Sciatic nerve (tissue), 2 donors: Measurements from ENCODE around the gene KBTBD2. TPM values are rescaled to one million over a fixed set of nuclear protein-coding genes. Genes with fewer than 3 reads are reported as not detected.
"Not testable (repeated sequence)": the region's sequence is repeated elsewhere in the genome, so short reads cannot be mapped to it uniquely, and the experiment has no call there.

Source experiments
- ATAC-seq: fragments of 200-7000 bp; cut with Tn5 transposase; one replicate; pipeline ENCODE4 v1.9.1; 2020; ENCODE audit warnings: mild to moderate bottlenecking, moderate library complexity
- DNase-seq: peaks from one replicate; pipeline ENCODE4 v3.0.0-alpha.2; 2020; ENCODE audit warnings: low spot score
- intact Hi-C: fragments of 100-400 bp; cut with DNase I; formaldehyde crosslinking; loops from one replicate; pipeline ENCODE4 v1.14.2; 2022
- total RNA-seq: library from RNA; stranded (reverse); fragmentation: NEBNext Ultra II Directional; extraction: Animal tissue kit (Norgen Biotek cat#: 25700); gene quantifications from one replicate; pipeline ENCODE4 v1.2.1, GENCODE V29; 2021
- donor health status: DM: no; HTN: no; CAD: no.
- donor health status: DM: no; HTN: no; CAD: no.

KBTBD2 gene
- total RNA-seq, 1 donor from 2014 or later: 52.2 TPM

DNA sequence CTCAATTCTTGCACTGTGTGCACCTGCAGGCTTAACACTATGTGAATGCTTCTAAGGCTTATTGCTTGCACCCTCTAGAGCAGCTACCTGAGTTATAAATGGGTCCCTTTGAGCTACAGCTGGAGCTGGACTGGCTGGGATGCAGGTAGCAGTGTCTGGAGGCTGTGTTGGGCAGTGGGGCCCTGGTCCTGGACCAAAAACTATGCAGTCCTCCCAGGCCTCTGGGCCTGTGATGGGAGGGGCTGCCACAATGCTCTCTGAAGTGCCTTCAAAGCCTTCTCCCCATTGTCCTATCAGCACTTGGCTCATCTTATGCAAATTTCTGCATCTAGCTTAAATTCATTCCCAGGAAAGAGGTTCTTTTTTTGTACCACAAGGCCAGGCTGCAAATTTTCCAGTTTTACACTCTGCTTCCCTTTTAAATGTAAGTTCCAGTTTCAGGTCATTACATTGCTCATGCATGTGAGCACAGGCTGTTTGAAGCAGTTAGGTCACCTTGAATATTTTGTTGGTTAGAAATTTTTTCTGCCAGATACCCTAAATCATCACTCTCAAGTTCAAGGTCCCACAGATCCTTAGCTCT lies 26.0 kb downstream of the KBTBD2 start:
- intact Hi-C loops: no loop called here
- no peak for ATAC-seq

DNA sequence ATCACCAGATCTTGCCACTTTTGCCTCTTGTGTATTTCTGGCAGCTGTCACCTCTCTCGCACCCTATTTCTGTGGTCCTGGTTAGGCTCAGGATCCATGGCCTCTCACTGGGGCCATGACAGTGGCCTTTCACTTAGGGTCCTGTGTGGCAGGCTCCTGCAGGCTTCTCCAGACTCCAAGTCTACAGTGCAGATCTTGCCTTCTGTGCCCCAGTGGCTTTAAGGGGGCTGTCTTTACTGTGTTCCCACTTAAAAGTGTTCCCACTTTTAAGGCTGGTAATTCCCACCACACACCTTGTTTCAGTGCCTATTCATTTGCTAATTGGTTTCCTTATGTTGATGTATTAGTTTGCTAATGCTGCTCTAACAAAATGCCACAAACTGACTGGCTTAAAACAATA lies 27.7 kb downstream of the KBTBD2 start:
- DNase-seq, ATAC-seq, intact Hi-C loops: not testable (repeated sequence)

More for the DNA sequence above, 26.0 kb downstream of the KBTBD2 start:
- DNase-seq: no peak

DNA sequence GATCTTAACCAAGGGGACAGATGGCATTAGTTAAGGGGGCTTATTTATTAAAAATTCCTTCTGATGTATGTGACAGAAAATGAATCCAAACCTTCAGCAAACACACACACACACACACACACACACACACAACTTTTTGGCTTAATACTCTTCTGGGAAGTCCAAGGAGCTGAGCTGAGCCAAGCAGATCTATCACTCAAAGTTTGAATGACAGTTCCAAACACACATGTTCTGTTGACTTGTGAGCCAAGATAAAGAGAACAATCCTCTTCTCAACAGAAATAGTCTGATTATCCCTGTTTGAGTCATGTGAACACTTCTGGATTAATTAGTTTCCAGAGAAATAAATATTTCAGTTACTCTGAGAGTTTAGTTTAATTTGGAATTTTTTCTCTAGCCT lies 31.5 kb downstream of the KBTBD2 start:
- no peak for DNase-seq
- ATAC-seq: no peak
- intact Hi-C loops: no loop called here

DNA sequence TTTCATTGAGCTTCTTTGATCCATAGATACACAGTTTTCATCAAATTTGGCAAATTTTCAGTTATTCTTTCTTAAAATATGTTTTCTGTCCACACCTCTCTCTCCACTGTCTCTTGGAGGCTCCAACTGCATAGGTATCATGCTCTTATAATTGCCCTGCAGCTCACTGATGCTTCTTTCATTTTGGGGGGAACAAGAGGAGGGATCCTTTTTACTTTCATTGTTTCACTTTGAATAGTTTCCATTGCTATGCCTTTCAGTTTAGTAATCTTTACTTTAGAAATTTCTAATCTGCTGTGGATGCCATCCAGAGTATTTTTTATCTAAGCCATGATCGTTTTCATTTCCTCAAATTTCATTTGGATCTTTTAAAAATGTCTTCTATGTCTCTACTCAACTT lies 32.9 kb downstream of the KBTBD2 start:
- ATAC-seq (no peak), DNase-seq (no peak)
- intact Hi-C loops: no loop called here

DNA sequence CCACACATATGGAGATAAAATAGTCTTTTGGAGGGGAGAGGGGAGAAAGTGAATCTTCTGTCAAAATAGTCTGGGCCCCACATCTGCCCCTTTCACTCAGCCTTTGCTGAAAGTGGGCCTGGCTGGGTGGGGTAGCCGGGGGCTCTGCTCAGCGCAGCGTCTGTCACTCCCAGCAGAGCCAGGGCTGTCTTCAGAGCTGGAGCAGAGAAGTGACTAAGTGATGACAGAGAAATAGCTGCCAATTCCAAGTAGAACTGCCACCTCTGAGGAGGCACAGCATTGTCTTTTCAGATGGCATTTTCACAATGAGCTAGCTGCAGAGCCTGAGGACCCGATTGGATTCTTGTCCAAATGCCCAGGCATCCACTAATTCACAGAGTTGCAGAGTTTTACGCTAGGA lies 34.5 kb downstream of the KBTBD2 start:
- DNase-seq, intact Hi-C loops, ATAC-seq: not testable (repeated sequence)

DNA sequence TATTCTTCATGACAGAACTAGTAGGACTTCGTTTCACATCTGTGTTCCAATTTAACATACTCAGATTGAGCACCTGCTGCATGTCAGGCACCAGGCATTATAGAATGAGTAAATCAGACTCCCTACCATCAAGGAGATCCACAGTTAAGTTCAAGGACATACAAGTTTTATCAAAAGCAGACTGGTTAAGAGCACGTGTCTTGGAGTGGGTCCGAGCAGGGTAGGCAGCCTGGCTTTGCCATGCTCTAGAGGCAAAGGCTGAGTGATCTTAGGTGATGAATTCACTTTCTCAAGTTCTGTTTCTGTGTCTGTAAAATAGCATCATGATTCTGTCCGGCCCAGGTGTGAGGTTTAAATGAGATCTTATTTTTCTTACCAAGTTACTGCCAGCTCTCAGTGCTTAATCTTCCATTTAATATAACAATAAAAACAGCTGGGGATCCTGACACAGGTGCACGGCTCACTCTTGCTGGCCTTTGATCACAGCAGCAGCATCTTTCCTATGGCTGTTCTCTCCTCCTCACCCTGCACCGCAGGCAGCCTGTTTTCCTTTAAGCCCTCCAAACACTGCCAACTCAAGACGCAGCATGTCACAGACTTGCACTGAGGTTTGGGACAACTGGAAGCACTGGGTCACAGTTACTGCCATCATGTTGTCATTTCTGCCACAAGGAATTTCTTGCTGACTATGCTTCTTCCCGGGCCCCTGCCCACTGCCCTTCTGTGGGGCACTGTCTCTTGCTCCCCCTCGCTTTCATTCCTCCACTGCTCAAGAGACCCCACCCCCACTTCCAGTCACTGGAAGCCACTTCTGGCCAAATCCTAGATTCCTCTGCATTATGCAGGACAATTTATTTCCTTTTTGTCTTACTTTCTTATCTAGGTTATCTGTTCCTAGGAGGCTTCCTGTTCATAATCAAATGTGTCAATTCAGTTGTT lies 35.5 kb downstream of the KBTBD2 start:
- DNase-seq, ATAC-seq, intact Hi-C loops: not testable (repeated sequence)

DNA sequence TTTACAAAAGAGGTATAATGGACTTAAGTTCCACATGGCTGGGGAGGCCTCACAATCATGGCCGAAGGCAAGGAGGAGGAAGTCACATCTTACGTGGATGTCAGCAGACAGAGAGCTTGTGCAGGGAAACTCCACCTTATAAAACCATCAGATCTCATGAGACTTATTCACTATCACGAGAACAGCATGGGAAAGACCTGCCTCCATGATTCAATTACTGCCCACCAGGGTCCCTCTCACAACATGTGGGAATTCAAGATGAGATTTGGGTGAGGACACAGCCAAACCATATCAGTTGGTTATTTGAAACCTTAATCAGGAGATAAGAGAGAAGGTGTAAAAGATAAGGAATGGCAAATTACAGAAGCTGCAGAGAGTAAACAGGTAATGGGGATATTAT lies 40.9 kb downstream of the KBTBD2 start:
- intact Hi-C loops, ATAC-seq, DNase-seq: not testable (repeated sequence)

DNA sequence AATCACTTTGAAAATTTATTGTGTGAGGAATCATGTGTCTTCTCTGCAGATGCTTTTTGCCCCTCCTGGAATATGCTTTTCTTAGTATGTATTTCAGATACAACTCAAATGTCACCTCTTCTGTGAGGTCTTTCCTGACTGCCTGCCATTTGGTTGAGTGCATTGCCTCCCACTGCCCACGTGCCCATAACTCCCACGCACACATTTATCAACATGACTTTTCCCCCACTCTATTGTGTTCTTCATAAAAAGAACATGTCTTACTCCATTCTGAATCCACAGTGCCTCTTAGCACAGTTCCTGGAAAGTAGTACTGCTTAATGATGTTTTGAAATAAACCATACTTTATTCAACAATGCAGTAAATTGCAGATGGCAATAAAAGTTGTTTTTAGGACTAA lies 42.9 kb downstream of the KBTBD2 start:
- intact Hi-C loops, ATAC-seq, DNase-seq: not testable (repeated sequence)

DNA sequence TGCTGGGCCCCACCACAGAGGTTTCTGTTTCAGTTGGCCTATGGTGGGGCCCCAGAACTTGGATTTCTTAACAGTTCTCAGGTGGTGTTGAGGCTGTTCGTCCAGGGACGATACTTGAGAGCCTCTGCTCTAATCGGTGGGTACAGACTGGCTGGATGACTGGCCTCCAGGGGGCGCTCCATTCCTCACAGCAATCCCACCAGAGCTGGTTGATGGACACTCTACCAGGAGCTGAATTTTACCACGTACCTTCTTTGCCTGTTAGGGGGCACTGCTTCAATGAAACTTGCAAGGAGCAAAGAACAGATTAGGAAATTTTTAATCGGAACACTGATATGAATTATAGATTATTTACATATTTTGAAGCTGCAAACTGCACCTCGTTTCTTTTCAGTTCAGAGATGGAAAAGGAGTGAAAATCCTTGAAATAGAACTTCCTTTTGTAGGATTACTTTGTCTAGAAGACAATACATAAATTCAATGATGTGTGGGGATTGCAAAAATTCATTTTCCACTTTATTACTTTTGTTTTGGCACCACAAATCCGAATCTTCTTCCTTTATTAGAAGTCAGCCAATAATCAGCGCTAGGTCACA lies 44.8 kb downstream of the KBTBD2 start:
- DNase-seq (peak; percentile 94), ATAC-seq (peak; percentile 99)
- intact Hi-C loops: no loop called here

DNA sequence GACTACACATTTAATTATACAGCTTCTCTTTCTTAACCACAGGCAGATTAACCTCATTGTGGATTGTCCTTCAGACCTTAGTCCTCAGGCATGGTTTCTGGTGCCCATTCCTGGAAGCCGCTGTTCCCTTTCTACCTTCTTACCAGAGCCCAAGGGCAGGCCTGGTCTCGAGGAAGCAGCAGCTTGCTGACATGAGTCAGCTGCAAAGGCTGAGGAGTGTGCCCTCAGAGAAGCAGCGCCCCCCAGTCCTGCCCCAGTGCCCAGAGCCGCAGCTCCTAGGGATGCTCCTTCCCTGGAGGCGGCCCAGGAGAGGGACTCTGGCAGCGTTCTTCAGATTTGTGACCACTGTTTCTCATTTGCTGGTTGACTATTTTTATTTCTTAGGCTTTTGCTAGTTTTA lies 46.8 kb downstream of the KBTBD2 start:
- intact Hi-C loops, DNase-seq, ATAC-seq: not testable (repeated sequence)

DNA sequence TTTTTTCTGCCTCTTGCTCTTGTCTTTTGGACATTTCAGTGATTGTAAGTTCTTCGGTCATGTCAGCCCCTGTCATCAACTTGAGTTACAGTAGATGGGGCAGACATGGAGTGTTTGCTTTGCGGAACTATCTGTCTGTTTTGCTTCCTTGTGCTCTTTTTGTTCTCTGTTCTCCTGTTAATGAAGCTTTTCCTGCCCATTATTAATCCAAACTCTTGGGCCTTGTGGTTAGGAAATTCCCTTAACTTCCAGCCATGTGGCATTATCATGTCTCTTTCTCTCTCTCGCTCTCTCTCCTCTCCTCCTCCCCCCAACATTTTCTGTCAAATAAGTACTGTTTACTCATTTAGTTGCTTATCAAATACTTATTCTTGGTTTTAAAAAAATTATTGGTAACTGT lies 47.8 kb downstream of the KBTBD2 start:
- intact Hi-C loops, DNase-seq, ATAC-seq: not testable (repeated sequence)

DNA sequence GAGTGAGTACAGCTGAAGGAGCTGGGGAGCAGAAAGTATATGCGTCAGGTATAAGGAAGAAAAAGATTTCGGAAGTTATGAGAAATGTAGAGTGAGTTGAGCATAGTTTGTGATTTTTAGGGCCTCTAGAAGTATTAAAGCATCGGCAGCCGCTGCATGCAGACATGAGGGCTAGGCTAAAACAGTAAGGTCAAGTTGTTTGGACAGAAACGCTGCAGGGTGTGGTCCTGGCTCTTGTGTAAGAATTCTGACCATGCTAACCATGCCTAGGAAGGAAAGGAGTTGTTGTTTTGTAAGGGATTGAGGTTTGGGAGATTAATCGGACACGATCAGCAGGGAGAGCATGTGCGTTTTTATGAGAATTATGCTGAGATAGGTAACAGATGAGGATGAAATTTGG lies 51.7 kb downstream of the KBTBD2 start:
- ATAC-seq, DNase-seq, intact Hi-C loops: not testable (repeated sequence)

DNA sequence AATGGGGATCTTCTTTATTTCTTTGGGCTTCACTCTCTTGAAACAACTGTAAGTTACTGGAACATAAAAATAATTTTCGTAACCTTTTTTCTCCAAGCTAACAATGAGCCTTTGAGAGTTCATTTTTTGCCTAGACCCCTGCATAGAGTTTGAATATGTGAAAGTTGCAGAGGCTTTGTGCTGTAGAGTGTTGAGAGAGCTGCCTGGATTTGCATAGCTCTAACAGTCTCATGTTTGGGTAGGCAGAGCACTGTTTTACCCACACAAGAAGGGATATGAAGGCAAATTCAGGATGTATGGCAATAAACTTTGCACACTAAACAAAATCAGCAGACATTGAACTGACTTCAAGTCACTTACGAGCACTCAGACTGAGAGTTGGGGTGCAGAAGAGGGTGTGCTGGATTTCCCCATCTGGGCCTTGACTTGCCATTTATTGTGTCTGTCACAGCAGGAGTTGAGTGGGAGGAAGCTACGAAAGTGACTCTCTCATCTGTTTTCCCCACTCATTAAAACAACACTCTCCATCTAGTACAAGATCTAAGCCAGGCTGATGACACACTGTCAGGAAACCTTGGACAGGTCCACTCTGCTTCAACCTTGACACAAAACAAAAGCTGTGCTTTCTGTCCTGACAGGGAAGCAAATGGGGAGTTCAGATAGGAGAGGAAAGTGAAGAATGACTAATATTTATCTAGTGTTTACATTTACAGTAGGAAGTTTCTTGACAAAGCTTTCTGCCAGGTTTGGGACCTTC lies 62.4 kb downstream of the KBTBD2 start:
- ATAC-seq, intact Hi-C loops, DNase-seq: not testable (repeated sequence)

Other genes with a start within 250 kb of the KBTBD2 start
- gene FKBP9, start 65.7 kb upstream of the KBTBD2 start, total RNA-seq: 150 TPM
- 27.9 TPM for gene NT5C3A, start 171.0 kb upstream of the KBTBD2 start, total RNA-seq
- 11.6 TPM for gene RP9, start 217.6 kb upstream of the KBTBD2 start, total RNA-seq
- 43.8 TPM for gene BBS9, start 237.8 kb upstream of the KBTBD2 start, total RNA-seq